GM18526 (cell line): ENCODE results near the gene NOP16.

Experiments used
- POLR2A ChIP-seq: IDR thresholded peaks from 3 replicates; pipeline ENCODE4 v1.6.1; 2011; ENCODE audit not compliant: insufficient read length; ENCODE audit errors: extremely low read depth

NOP16 gene

GRCh38 chr5:176383248-176383905, 5.0 kb downstream of the NOP16 start:
- no peak for TF ChIP-seq POLR2A

- no peak for TF ChIP-seq POLR2A
Measured at GRCh38 chr5:176382721-176383120, 5.7 kb downstream of the NOP16 start.

GRCh38 chr5:176381979-176382378, 6.4 kb downstream of the NOP16 start:
- no peak for TF ChIP-seq POLR2A

GRCh38 chr5:176381423-176381822, 7.0 kb downstream of the NOP16 start:
- TF ChIP-seq POLR2A: no peak

DNA sequence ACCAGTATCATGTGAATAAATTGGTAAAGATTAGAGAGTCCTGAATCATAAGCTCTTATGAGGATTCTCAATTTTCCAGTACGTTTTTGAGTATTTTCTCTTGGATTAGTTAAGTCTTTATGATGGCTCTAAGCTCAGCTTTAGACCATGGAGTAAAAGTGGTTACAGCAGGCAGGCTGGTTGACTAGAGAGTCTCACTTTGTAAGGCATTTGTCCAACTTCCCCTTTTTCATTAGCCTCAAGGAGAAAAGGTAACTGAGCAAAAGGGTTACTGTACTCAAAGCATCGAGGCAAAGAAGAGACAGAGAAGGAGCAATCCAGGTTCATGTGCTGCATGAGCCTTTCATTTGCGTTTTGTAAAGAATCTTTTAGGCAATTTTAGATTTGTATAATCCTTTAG, 8.5 kb downstream of the NOP16 start:
- no peak for TF ChIP-seq POLR2A

DNA sequence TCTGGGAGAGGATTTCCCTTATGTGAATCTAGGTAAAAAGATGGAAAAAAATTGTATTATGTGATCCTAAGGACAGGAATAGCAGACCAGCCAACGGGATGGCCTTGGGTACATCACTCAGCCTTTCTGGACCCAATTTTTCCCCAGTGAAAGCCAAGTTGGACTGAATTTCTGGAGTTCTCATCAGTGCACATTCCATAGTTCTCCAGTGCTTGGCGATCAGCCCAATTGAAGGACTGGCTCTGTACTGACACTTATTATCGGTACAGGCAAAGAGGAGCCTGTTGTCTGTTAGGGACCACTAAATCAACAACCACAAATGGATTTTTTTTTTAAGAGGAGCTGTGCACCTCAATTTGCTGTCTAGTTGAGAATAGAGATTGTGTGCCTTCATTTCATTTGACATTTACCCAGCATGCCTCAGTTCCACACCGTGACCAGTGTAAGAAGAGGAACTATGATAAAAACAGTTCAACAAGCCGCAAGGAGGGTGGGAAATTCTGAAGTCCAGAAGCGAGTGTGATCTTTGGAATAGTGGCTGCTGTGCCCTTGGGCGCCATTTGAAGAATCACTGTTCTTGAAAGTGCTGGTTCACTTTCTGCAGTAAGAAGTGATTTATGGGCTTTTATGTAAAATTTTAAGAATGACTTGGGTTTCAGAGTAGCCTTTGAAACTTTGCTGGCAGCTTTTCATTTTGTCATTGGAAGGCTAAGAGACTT, 15.1 kb downstream of the NOP16 start:
- no peak for TF ChIP-seq POLR2A

DNA sequence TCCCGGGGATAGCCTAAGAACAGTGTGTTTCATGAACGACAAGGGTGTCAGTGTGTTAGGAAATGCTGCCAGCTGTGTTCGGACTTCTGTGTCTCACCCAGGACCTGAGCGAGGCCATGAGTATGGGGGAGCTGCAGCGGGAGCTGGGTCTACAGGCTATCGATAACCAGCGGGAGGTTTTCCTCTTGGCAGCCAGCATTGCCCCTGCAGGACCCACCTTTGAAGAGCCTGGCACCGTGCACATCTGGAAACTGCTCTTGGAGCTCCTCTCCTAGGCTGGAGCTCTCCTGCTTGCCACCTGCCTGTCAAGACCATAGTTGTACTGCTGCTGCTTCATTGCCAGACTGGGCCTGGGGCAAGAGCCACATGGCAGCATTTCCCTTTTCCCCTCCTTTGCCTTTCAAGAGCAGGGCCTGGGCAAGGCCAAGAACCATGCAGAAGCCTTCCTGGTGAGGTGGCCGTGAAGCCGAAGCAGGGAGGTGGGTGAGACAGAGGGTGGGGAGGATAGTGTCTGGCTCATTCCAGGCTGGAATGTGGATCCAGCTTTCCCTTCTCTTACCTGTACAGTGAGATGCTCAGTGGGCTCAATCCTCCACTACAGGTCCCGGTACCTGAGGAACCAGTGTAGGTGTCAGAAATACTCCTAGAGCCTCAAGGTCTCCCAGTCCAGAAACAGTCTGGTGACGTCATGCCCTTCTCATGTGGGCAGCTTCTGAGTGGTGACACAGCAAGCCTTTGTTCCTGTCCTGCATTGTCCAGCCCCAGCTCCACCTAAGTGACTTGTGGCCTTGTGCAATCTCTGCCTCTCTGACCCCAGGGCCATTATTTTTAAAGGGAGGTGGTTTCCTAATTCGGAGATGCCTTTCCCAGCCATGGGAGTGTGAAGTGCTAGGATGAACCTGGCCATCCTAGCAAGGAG, 16.5 kb downstream of the NOP16 start:
- TF ChIP-seq POLR2A: no peak

GRCh38 chr5:176369934-176370711, 18.3 kb downstream of the NOP16 start:
- TF ChIP-seq POLR2A: no peak

DNA sequence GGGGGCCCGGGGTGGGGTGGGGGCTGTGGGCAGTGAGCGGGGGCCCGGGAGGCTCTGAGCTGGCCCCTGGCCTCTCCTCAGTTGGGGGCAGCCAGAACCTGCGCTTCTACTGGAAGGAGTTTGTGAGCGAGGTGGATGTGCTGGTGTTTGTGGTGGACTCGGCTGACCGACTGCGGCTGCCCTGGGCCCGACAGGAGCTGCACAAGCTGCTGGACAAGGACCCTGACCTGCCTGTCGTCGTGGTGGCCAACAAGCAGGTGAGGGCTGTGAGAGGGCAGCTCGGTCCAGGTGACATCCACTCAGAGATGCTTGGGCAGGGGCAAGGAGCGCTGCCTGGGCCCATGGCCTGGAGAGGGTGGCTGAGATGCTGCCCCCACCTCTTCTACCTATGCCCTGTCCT, 19.7 kb downstream of the NOP16 start:
- TF ChIP-seq POLR2A: no peak

DNA sequence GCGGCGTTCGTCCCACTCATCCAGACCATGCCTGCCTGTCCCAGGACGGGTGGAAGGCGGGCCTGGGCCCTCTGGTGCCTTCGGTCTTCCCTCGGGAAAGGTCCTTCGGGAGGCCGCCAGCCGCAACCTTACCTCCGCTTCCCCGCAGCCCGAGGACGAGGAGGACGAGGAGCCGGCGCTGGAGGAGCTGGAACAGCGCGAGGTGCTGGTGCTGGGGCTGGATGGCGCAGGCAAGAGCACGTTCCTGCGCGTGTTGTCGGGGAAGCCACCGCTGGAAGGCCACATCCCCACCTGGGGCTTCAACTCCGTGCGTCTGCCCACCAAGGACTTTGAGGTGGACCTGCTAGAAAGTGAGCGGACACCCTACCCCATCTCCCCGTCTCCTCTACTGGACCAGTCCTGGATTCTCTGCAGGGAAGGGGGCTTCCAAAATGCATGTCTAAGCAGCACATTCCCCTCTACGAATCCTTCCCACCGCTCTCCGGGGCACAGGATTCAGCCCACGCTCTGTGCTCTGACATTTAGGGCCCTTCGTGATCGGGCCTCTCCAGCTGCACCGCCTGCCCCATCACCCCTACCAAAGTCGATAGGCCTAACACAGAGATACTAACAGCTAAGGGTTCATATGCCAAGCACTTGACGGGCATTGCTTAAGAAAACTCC, 22.0 kb downstream of the NOP16 start:
- no peak for TF ChIP-seq POLR2A

- TF ChIP-seq POLR2A: no peak
Measured at GRCh38 chr5:176365351-176366231, 22.8 kb downstream of the NOP16 start, which contains the start of gene ARL10. Gene ARL10 (plus strand): TSS chr5:176365487. CDS start chr5:176365564, 77 bp downstream.

DNA sequence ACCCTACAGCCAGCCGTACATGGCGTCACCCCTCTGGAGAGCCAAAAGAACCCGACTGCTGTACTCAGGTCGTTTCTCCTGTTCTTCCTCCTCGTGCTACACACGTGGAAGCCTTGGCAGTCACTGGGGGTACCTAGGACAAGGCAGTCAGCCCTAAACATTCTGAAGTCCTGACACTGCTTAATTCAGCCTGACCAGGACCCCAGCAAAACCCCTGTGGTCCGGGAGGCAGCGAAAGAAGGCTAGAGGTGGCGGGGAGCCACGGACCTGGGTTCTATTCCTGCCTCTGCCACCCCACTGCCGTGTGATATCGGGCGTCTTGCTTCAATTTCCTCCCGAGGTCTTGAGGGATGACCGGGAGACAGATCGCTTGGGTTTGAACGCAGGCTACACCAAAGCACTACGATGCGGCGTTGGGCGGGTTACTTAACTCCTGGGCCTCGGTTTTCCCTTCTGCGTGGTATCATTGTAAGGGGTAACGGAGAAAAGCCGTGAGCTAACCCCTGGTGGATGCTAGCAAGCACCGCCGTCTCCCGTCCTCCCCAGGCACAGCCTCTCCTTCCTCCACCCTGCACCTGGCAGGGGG, 23.5 kb downstream of the NOP16 start:
- TF ChIP-seq POLR2A: peak; percentile 24

GRCh38 chr5:176362233-176362490, 26.2 kb downstream of the NOP16 start:
- TF ChIP-seq POLR2A: no peak
